ENCODE results near the gene CHD8.

The CHD8 gene

GRCh38 chr14:21405097-21405496 is 50.8 kb downstream of the CHD8 start:
- H4K20me1 ChIP-seq, result no peaks in the 10 kb centered on the region
- TF ChIP-seq Cebpa-rat (IDR thresholded peaks at IDR 0.05), result 0 out of 2 replicates have a peak, but pooled peaks have one; percentile 17
- H3K4me3 ChIP-seq, result no peak overlapping the region
- H3K9ac ChIP-seq, result no peak overlapping the region
- peaks cover 99% of the 10 kb centered on the region for H3K36me3 ChIP-seq
- H3K27ac ChIP-seq, result no peak overlapping the region
- no peaks in the 10 kb centered on the region for H3K9me3 ChIP-seq
- H3K4me1 ChIP-seq, result no peaks in the 10 kb centered on the region
- no peaks in the 10 kb centered on the region for H3K27me3 ChIP-seq
- no peak overlapping the region for H3K4me2 ChIP-seq

GRCh38 chr14:21399311-21399870 is 56.5 kb downstream of the CHD8 start:
- H3K4me3 ChIP-seq, result no peak overlapping the region
- H3K9ac ChIP-seq, result no peak overlapping the region
- peaks cover 100% of the 10 kb centered on the region for H3K36me3 ChIP-seq
- no peaks in the 10 kb centered on the region for H3K4me1 ChIP-seq
- no peak for TF ChIP-seq Cebpa-rat (IDR thresholded peaks at IDR 0.05)
- no peak overlapping the region for H3K4me2 ChIP-seq
- no peaks in the 10 kb centered on the region for H3K9me3 ChIP-seq
- H4K20me1 ChIP-seq, result no peaks in the 10 kb centered on the region
- H3K27ac ChIP-seq, result no peak overlapping the region
- H3K27me3 ChIP-seq, result no peaks in the 10 kb centered on the region

- Histone ChIP-seq H3K4me2 (no peak overlapping the region), H3K9ac (no peak overlapping the region), H3K27ac (no peak overlapping the region), H4K20me1 (no peaks in the 10 kb centered on the region), H3K27me3 (no peaks in the 10 kb centered on the region), H3K36me3 (peaks cover 100% of the 10 kb centered on the region), H3K4me1 (no peaks in the 10 kb centered on the region), H3K4me3 (no peak overlapping the region), H3K9me3 (no peaks in the 10 kb centered on the region)
- TF ChIP-seq Cebpa-rat (IDR thresholded peaks at IDR 0.05), result no peak
Measured at GRCh38 chr14:21398901-21399300, 57.0 kb downstream of the CHD8 start.

- no peaks in the 10 kb centered on the region for H4K20me1 ChIP-seq
- H3K27me3 ChIP-seq, result no peaks in the 10 kb centered on the region
- no peaks in the 10 kb centered on the region for H3K4me1 ChIP-seq
- no peak overlapping the region for H3K9ac ChIP-seq
- H3K4me2 ChIP-seq, result no peak overlapping the region
- no peak for TF ChIP-seq Cebpa-rat (IDR thresholded peaks at IDR 0.05)
- H3K36me3 ChIP-seq, result peaks cover 99% of the 10 kb centered on the region
- no peak overlapping the region for H3K4me3 ChIP-seq
- H3K27ac ChIP-seq, result no peak overlapping the region
- no peaks in the 10 kb centered on the region for H3K9me3 ChIP-seq
Measured at GRCh38 chr14:21395450-21395849, 60.5 kb downstream of the CHD8 start.

GRCh38 chr14:21385188-21385904 is 70.6 kb downstream of the CHD8 start:
- peak overlapping the region; percentile 78 for H3K4me3 ChIP-seq
- H3K9me3 ChIP-seq, result no peaks in the 10 kb centered on the region
- no peak for TF ChIP-seq Cebpa-rat (IDR thresholded peaks at IDR 0.05)
- no peaks in the 10 kb centered on the region for H3K27me3 ChIP-seq
- peaks cover 42% of the 10 kb centered on the region for H3K4me1 ChIP-seq
- H4K20me1 ChIP-seq, result peaks cover 21% of the 10 kb centered on the region
- peak overlapping the region; percentile 95; the same call in 1 of the 2 replicates for H3K9ac ChIP-seq
- H3K27ac ChIP-seq, result peak overlapping the region; percentile 94
- peaks cover 55% of the 10 kb centered on the region for H3K36me3 ChIP-seq
- peak overlapping the region; percentile 87 for H3K4me2 ChIP-seq

GRCh38 chr14:21384494-21384851 is 71.5 kb downstream of the CHD8 start:
- H3K27ac ChIP-seq, result peak overlapping the region; percentile 94
- peaks cover 30% of the 10 kb centered on the region for H4K20me1 ChIP-seq
- H3K27me3 ChIP-seq, result no peaks in the 10 kb centered on the region
- H3K9me3 ChIP-seq, result no peaks in the 10 kb centered on the region
- H3K4me2 ChIP-seq, result peak overlapping the region; percentile 87
- peak overlapping the region; percentile 78 for H3K4me3 ChIP-seq
- peak overlapping the region; percentile 95 for H3K9ac ChIP-seq
- TF ChIP-seq Cebpa-rat (IDR thresholded peaks at IDR 0.05), result no peak
- H3K4me1 ChIP-seq, result peaks cover 45% of the 10 kb centered on the region
- peaks cover 54% of the 10 kb centered on the region for H3K36me3 ChIP-seq

GRCh38 chr14:21383848-21384493 is 72.0 kb downstream of the CHD8 start, which contains the start of gene SUPT16H:
TSS of gene SUPT16H (minus strand) at chr14:21384019. CDS start at chr14:21383927, 92 bp downstream.
- no peaks in the 10 kb centered on the region for H3K9me3 ChIP-seq
- H3K36me3 ChIP-seq, result peaks cover 54% of the 10 kb centered on the region
- peak within 1 kb of the TSS; percentile 78 for H3K4me3 ChIP-seq
- H3K27me3 ChIP-seq, result no peaks in the 10 kb centered on the region
- peaks cover 35% of the 10 kb centered on the region for H4K20me1 ChIP-seq
- peaks cover 45% of the 10 kb centered on the region for H3K4me1 ChIP-seq
- peak within 1 kb of the TSS; percentile 94 for H3K27ac ChIP-seq
- peak within 1 kb of the TSS; percentile 87 for H3K4me2 ChIP-seq
- no peak for TF ChIP-seq Cebpa-rat (IDR thresholded peaks at IDR 0.05)
- H3K9ac ChIP-seq, result peak within 1 kb of the TSS; percentile 95

GRCh38 chr14:21382886-21383847 is 72.8 kb downstream of the CHD8 start:
- Histone ChIP-seq H3K4me2 (peak overlapping the region; percentile 87), H3K27ac (peak overlapping the region; percentile 94), H3K27me3 (no peaks in the 10 kb centered on the region), H3K9ac (peak overlapping the region; percentile 95), H4K20me1 (peaks cover 43% of the 10 kb centered on the region), H3K9me3 (no peaks in the 10 kb centered on the region), H3K4me3 (peak overlapping the region; percentile 78), H3K36me3 (peaks cover 49% of the 10 kb centered on the region), H3K4me1 (peaks cover 45% of the 10 kb centered on the region)
- no peak for TF ChIP-seq Cebpa-rat (IDR thresholded peaks at IDR 0.05)

GRCh38 chr14:21382095-21382494 is 73.8 kb downstream of the CHD8 start:
- H3K9me3 ChIP-seq, result no peaks in the 10 kb centered on the region
- TF ChIP-seq Cebpa-rat (IDR thresholded peaks at IDR 0.05), result no peak
- H3K27ac ChIP-seq, result no peak overlapping the region
- no peaks in the 10 kb centered on the region for H3K27me3 ChIP-seq
- peak overlapping the region; percentile 78; the same call in 1 of the 2 replicates for H3K4me3 ChIP-seq
- H3K36me3 ChIP-seq, result peaks cover 49% of the 10 kb centered on the region
- H3K9ac ChIP-seq, result peak overlapping the region; percentile 95
- peaks cover 45% of the 10 kb centered on the region for H3K4me1 ChIP-seq
- peaks cover 53% of the 10 kb centered on the region for H4K20me1 ChIP-seq
- peak overlapping the region; percentile 87 for H3K4me2 ChIP-seq

All from BLaER1 (cell line).